ENCODE results near the gene RNF213.
"Not testable (repeated sequence)": the region's sequence is repeated elsewhere in the genome, so short reads cannot be mapped to it uniquely, and the experiment has no call there.

GRCh38 chr17:80299350-80300100 lies 38.9 kb downstream of the RNF213 start:
- TF ChIP-seq CTCF (IDR thresholded peaks at IDR 0.05; ENCODE audit: low read length); EZH2 (optimal IDR thresholded peaks at IDR 0.05; ENCODE audit: low read depth, low read length); EZH2phosphoT487 (IDR thresholded peaks at IDR 0.05; ENCODE audit: low read length): not testable (repeated sequence)
